Measurements from ENCODE around the gene E2F1. TPM values are rescaled to one million over a fixed set of nuclear protein-coding genes. Genes with fewer than 3 reads are reported as not detected.
A peak's percentile ranks its signal among the peaks of the same experiment; 100 is the strongest.

E2F1 gene
- total and polyA plus RNA-seq, 2 donors (not counting 3 experiments of a cell fraction or from before 2014, with no cell fraction given): 20.7 to 29.6 TPM

GRCh38 chr20:33666293-33667244 lies 19.6 kb downstream of the E2F1 start, which contains the start of gene ACTL10:
Gene ACTL10, plus strand, starts transcription at chr20:33666943. Its CDS starts 555 bp downstream, at chr20:33667498.
- Histone ChIP-seq H3K36me3 (ENCODE audit: control insufficient read depth in 2 of 2, extremely low read depth in 1 of 2, insufficient read depth in 2 of 2, low read length in 2 of 2) (peaks cover 0 to 2% of the 10 kb centered on the region in 2 experiments), H3K4me1 (ENCODE audit: control insufficient read depth, extremely low read depth, insufficient read depth, low read length) (peaks cover 23% of the 10 kb centered on the region), H2AFZ (ENCODE audit: low read depth, low read length) (peak within 1 kb of the TSS; percentile 57), H3K4me3 (replicated peaks in 1 of 3; ENCODE audit: insufficient read depth in 1 of 3, low read depth in 1 of 3, low read length in 3 of 3) (peak within 1 kb of the TSS; percentile 3 to 33 (median 17)), H3K9me1 (replicated peaks; ENCODE audit: control insufficient read depth, extremely low read depth, insufficient read depth, low read length) (no peaks in the 10 kb centered on the region), H3K27me3 (ENCODE audit: control insufficient read depth in 2 of 2, insufficient read depth in 2 of 2, low read length in 2 of 2) (no peaks in the 10 kb centered on the region), H3K9ac (replicated peaks; ENCODE audit: extremely low read depth, insufficient read depth, low read length) (peak within 1 kb of the TSS; percentile 7), H3K4me2 (ENCODE audit: insufficient read depth, low read length) (peak within 1 kb of the TSS; percentile 26), H4K20me1 (replicated peaks; ENCODE audit: control insufficient read depth, extremely low read depth, insufficient read depth, low read length) (no peaks in the 10 kb centered on the region), H3K27ac (ENCODE audit: insufficient read depth, low read depth, low read length) (peak within 1 kb of the TSS; percentile 21), H3K9me3 (replicated peaks; ENCODE audit: control insufficient read depth, insufficient read depth, low read length) (no peaks in the 10 kb centered on the region), H3K79me2 (ENCODE audit: control insufficient read depth, insufficient read depth, low read length) (no peaks in the 10 kb centered on the region)
- DNase-seq (ENCODE audit: low read depth, low spot score) (peak; percentile 98), FAIRE-seq (peak; percentile 98)
- dilution Hi-C loops (cut with MboI; ENCODE audit: extremely low pct_ligation_motif_present, low sequenced_read_pairs): no loop called here
- POLR2A ChIA-PET: interaction anchor here (1.2 kb wide), 1 partner anchor 177 kb away, joined by 3 read pairs; the partner anchor contains the start of gene CBFA2T2
- BruUV-seq (replicated peaks): no TSS peak
- intact Hi-C loops (cut with micrococcal nuclease): loop anchor here (2.0 to 10.0 kb wide), 3 partner anchors 20 to 401 kb away; partner anchors contain the start of genes E2F1 and RALY
- TF ChIP-seq POLR2A (IDR thresholded peaks at IDR 0.05; ENCODE audit: low read depth, low read length): peak; percentile 87
- TF ChIP-seq, protein P1, sequence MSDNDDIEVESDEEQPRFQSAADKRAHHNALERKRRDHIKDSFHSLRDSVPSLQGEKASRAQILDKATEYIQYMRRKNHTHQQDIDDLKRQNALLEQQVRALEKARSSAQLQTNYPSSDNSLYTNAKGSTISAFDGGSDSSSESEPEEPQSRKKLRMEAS (IDR thresholded peaks at IDR 0.05; ENCODE audit: insufficient read depth, insufficient read length): no peak
- TF ChIP-seq FOS (IDR thresholded peaks at IDR 0.05; ENCODE audit: borderline replicate concordance, insufficient read depth, low read length): no peak
- peak; percentile 86 for TF ChIP-seq POLR2AphosphoS5 (IDR thresholded peaks at IDR 0.05; ENCODE audit: insufficient read depth, low read depth, low read length)
- TF ChIP-seq EZH2 (IDR thresholded peaks at IDR 0.05; ENCODE audit: borderline replicate concordance, low read depth, low read length, severe bottlenecking): no peak
- TF ChIP-seq MYC (IDR thresholded peaks at IDR 0.05; ENCODE audit: low read depth, low read length): no peak
- TF ChIP-seq GATA2 (IDR thresholded peaks at IDR 0.05; ENCODE audit: insufficient read depth, insufficient read length, low read depth, low read length): no peak
- peak in 1 of 2 donors; percentile 53 for TF ChIP-seq CTCF (IDR thresholded peaks at IDR 0.05; ENCODE audit: extremely low read depth in 1 of 2, insufficient read depth in 1 of 2, low read depth in 1 of 2, low read length in 2 of 2)
- TF ChIP-seq JUN (IDR thresholded peaks at IDR 0.05; ENCODE audit: borderline replicate concordance, insufficient read depth, insufficient read length, low read depth): no peak
- CTCF ChIA-PET: interaction anchor here (0.6 to 3.3 kb wide), 19 partner anchors 9 to 402 kb away, joined by 3 to 36 read pairs (median 4); partner anchors contain the start of genes CBFA2T2, CDK5RAP1, SNTA1 and ZNF341
